Erythroblast (primary cell): ENCODE data around the gene ATP2A3.

Experiments used
- GATA1 ChIP-seq: IDR thresholded peaks from 2 replicates; pipeline ENCODE4 v1.6.1; 2011; ENCODE audit warnings: low read depth, mild to moderate bottlenecking, control low read depth, low read length, moderate library complexity
- POLR2A ChIP-seq: IDR thresholded peaks from 2 replicates; pipeline ENCODE4 v1.6.1; 2011; ENCODE audit warnings: mild to moderate bottlenecking, low read length

GRCh38 chr17:3875317-3875716 is 88.9 kb downstream of the ATP2A3 start:
- TF ChIP-seq POLR2A (no peak), GATA1 (no peak)
